Heart left ventricle (tissue), 16 donors: ENCODE results near the gene LCE3B. TPM values are rescaled to one million over a fixed set of nuclear protein-coding genes. Genes with fewer than 3 reads are reported as not detected.

ENCODE experiments used
- ATAC-seq, 4 donors: fragments of 200-7000 bp; cut with Tn5 transposase; one replicate each; pipeline ENCODE4 v1.9.1; 2020 to 2022; ENCODE audit warnings: moderate library complexity in 4 of 4, mild to moderate bottlenecking in 3 of 4, moderate number of reproducible peaks in 1 of 4
- DNase-seq, 5 donors: peaks; one replicate each; pipeline ENCODE4 v3.0.0-alpha.2; 2020
- H3K27ac ChIP-seq, 12 donors: fragments of 200-600 bp; sonication (generic) in 4 of 12; one replicate each; pipeline versions ENCODE4 v1.5.0 to v1.8.0; 2016 to 2022; ENCODE audit warnings: mild to moderate bottlenecking in 2 of 12
- H3K27me3 ChIP-seq, 9 donors: fragments of 200-600 bp; sonication (generic) in 2 of 9; one replicate each; pipeline versions ENCODE4 v1.5.1 to v1.8.0; 2016 to 2022; ENCODE audit warnings: mild to moderate bottlenecking in 3 of 9
- H3K36me3 ChIP-seq, 9 donors: fragments of 200-600 bp; sonication (generic) in 2 of 9; one replicate each; pipeline versions ENCODE4 v1.5.0 to v1.8.0; 2018 to 2022; ENCODE audit warnings: mild to moderate bottlenecking in 2 of 9
- H3K4me1 ChIP-seq, 12 donors: fragments of 200-600 bp; sonication (generic) in 4 of 12; one replicate each; pipeline versions ENCODE4 v1.5.0 to v1.8.0; 2016 to 2022; ENCODE audit warnings: mild to moderate bottlenecking in 3 of 12
- H3K4me3 ChIP-seq, 12 donors: fragments of 200-600 bp; sonication (generic) in 4 of 12; one replicate each; pipeline versions ENCODE4 v1.5.0 to v1.8.0; 2017 to 2022; ENCODE audit warnings: mild to moderate bottlenecking in 9 of 12, moderate library complexity in 4 of 12
- H3K9me3 ChIP-seq, 12 donors: fragments of 200-600 bp; sonication (generic) in 4 of 12; one replicate each; pipeline versions ENCODE4 v1.5.0 to v1.8.0; 2016 to 2022; ENCODE audit warnings: mild to moderate bottlenecking in 1 of 12
- POLR2A ChIP-seq, 2 donors: fragments of 450-650 bp; IDR thresholded peaks; one replicate each; pipeline ENCODE4 v1.6.1; 2017; ENCODE audit warnings: antibody characterized with exemption in 2 of 2, mild to moderate bottlenecking in 2 of 2, moderate library complexity in 2 of 2
- WGBS, 4 donors: extraction: QIAGEN DNeasy Blood & Tissue Kit in 2 of 4; methylation state at CpG; one replicate each; pipeline versions ENCODE4 v1.1.5 to v1.1.7; 2013 to 2018; 5-methylcytosine and 5-hydroxymethylcytosine counted together
- intact Hi-C, 10 donors: fragments of 100-400 bp; cut with DNase I; formaldehyde crosslinking; loops; one replicate each; pipeline versions ENCODE4 v1.11.1 to v1.14.2; 2022
- polyA plus RNA-seq, 2 donors: library from polyadenylated mRNA; stranded (reverse); fragments of 200-250 nt; gene quantifications; one replicate each; pipeline ENCODE4 v1.2.3, GENCODE V29; 2013
- total RNA-seq, 9 donors: library from RNA; depleted of rRNA in 2 of 9; stranded (reverse); fragments of >200 nt in 2 of 9; fragmentation: NEBNext Ultra II Directional in 3 of 9; extraction: Animal tissue kit (Norgen Biotek cat#: 25700) in 3 of 9; gene quantifications; one replicate each; pipeline versions ENCODE4 v1.1.0 to v1.2.4, GENCODE V29; 2016 to 2023
- TF ChIP-seq, protein P1 (sequence below), 12 donors: fragments of 200-600 bp; sonication (generic) in 4 of 12; IDR thresholded peaks; one replicate each; pipeline versions ENCODE4 v1.5.0 to v1.8.0; 2018 to 2022; ENCODE audit warnings: antibody characterized with exemption in 12 of 12, mild to moderate bottlenecking in 5 of 12
- donor health status: ischemic (EF 13 %, LVEDD 7.1; RV severe dilation, severe dysfunction).
- donor health status: healthy with polysubstance abuse.
- donor health status: DM: no; HTN: yes; CAD: no.
- donor health status: DM: no; HTN: no; CAD: no.
- donor health status: ischemic (EF 25% LVEDD 6.9; RV normal size, moderate dysfunction).
- donor health status: ischemic (EF 25% LVEDD 5.7; RV mildly dilated, moderate dysfunction).
- donor health status: healthy.
- donor health status: DM: yes; HTN: yes; CAD: no.
- donor health status: ischemic (EF 35%, LVEDD 5.7; RV mildly dilated, moderate dysfunction).
- donor health status: nonischemic (EF 11% LVEDD 7.7; RV severe dilation, severe dysfunction).
- donor health status: DM: yes; HTN: yes; CAD: no.
- donor health status: PGD.
- donor health status: ischemic (EF 29% LVEDD 5.4; RV normal size, mild dysfunction).
- donor health status: nonischemic (EF 23%, LVEDD 6.1; RV moderate dilation, normal function).

The LCE3B gene
- total and polyA plus RNA-seq, 11 donors: not detected

DNA sequence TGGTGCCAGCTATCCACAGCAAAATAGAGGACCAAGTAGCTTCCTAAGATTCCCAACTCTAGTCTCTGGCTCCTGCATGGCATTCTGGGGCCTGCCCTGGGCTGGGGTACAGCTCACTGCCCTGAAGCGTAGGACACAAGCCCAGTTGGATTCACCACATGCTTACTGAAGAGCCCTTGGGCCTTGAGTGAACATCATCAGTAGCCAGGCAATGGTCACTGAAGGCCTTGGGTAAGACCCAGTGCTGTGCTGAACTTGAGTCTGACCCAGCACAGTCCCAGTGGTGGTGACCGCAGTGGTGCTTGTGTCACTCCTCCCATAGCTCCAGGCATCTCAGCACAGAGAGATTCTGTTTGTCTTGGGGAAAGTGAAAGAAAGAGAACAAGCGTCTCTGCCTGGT is 17.0 kb downstream of the LCE3B start:
- no peak overlapping the region for H3K4me3 ChIP-seq
- H3K9me3 ChIP-seq: peaks cover 0 to 17% (median 0%) of the 10 kb centered on the region in 12 donors
- intact Hi-C loops: no loop called here

DNA sequence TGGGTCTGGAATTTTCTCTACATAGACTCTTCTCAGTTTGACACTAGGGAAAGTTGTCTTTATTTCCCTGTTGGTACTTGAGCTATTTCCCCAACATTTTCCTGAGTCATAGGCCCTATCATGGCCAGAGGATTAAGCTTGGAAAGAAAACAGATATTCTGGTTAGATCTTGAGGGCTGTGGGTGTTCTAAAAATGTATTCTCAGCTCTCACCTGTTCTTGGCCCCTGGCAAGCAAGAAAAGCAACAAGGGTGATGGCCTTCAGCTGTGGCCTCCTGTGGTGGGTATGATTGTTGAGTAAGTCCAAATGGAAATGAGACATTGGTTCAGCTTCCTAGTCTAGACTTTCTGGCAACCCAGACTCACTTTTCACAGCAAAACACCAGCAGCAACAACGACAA is 26.7 kb downstream of the LCE3B start:
- WGBS, 4 donors: 40 to 69% (median 64%) methylated on average over 1 of the region's 1 CpG
- no peak overlapping the region for H3K4me3 ChIP-seq
- no peaks in the 10 kb centered on the region for H3K27me3 ChIP-seq
- TF ChIP-seq, protein P1, sequence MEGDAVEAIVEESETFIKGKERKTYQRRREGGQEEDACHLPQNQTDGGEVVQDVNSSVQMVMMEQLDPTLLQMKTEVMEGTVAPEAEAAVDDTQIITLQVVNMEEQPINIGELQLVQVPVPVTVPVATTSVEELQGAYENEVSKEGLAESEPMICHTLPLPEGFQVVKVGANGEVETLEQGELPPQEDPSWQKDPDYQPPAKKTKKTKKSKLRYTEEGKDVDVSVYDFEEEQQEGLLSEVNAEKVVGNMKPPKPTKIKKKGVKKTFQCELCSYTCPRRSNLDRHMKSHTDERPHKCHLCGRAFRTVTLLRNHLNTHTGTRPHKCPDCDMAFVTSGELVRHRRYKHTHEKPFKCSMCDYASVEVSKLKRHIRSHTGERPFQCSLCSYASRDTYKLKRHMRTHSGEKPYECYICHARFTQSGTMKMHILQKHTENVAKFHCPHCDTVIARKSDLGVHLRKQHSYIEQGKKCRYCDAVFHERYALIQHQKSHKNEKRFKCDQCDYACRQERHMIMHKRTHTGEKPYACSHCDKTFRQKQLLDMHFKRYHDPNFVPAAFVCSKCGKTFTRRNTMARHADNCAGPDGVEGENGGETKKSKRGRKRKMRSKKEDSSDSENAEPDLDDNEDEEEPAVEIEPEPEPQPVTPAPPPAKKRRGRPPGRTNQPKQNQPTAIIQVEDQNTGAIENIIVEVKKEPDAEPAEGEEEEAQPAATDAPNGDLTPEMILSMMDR (IDR thresholded peaks at IDR 0.05): no peak
- TF ChIP-seq POLR2A (IDR thresholded peaks at IDR 0.05): no peak
- no peak for DNase-seq
- peaks cover 0 to 15% (median 3%) of the 10 kb centered on the region in 12 donors for H3K9me3 ChIP-seq
- ATAC-seq: no peak
- H3K27ac ChIP-seq: no peak overlapping the region
- no peaks in the 10 kb centered on the region for H3K36me3 ChIP-seq
- no peaks in the 10 kb centered on the region for H3K4me1 ChIP-seq
- intact Hi-C loops: no loop called here

More for the DNA sequence above, 17.0 kb downstream of the LCE3B start:
- no peak for DNase-seq
- Histone ChIP-seq H3K27me3 (no peaks in the 10 kb centered on the region), H3K36me3 (no peaks in the 10 kb centered on the region), H3K4me1 (no peaks in the 10 kb centered on the region), H3K27ac (no peak overlapping the region)
- no peak for ATAC-seq
- no peak for TF ChIP-seq POLR2A (IDR thresholded peaks at IDR 0.05)
- TF ChIP-seq, protein P1 (IDR thresholded peaks at IDR 0.05): no peak
- WGBS, 4 donors: 82 to 87% (median 85%) methylated on average over 3 of the region's 3 CpGs

DNA sequence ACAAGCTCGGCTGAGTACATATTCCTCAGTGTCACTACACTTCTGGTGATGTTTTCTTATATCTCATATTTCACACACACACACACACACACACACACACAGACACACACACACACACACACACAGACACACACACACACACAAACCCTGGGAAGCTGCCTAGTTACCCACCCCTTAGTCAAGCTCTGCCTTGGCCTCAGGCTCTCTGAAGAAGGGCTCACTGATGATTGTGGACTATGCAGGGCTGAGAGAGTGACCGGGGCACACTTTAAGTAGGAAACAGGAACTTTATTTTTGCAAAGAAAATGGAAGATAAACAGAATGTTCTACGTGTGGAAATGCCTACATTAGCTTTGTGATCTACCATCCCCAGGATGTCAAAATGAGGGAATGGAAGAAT is 30.3 kb downstream of the LCE3B start:
- intact Hi-C loops: no loop called here
- H3K9me3 ChIP-seq: peaks cover 0 to 6% (median 0%) of the 10 kb centered on the region in 12 donors
- no peak for ATAC-seq
- no peaks in the 10 kb centered on the region for H3K36me3 ChIP-seq
- no peak overlapping the region for H3K27ac ChIP-seq
- H3K4me3 ChIP-seq: no peak overlapping the region
- WGBS, 4 donors: 56 to 66% (median 61%) methylated on average over 3 of the region's 3 CpGs
- H3K4me1 ChIP-seq: no peaks in the 10 kb centered on the region
- H3K27me3 ChIP-seq: peaks cover 0 to 6% (median 0%) of the 10 kb centered on the region in 9 donors
- TF ChIP-seq POLR2A (IDR thresholded peaks at IDR 0.05): no peak
- TF ChIP-seq, protein P1 (IDR thresholded peaks at IDR 0.05): no peak
- no peak for DNase-seq

DNA sequence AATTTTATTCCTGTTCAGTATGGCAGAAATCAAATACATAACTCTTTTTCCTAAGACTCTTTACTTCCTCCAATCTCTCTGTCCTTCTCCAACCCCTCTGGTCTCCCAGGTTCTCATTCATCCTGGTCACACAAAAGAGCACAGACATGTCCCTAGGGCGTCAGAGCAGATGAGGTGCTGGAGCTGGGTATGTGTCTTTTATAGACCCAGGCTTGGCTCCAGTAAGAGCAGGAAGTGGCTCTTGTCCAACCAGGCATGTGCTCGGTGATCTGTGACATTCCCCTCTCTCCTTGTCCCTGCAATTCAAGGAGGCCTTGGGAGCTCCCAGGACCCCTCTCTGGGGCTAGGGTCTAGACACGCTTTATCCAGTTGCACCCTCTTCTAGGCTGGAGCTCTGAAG is 31.5 kb downstream of the LCE3B start:
- Histone ChIP-seq H3K4me1 (no peaks in the 10 kb centered on the region), H3K9me3 (no peaks in the 10 kb centered on the region), H3K4me3 (no peak overlapping the region), H3K27me3 (peaks cover 0 to 6% (median 0%) of the 10 kb centered on the region in 9 donors), H3K36me3 (no peaks in the 10 kb centered on the region), H3K27ac (no peak overlapping the region)
- ATAC-seq (no peak), DNase-seq (no peak)
- TF ChIP-seq, protein P1 (IDR thresholded peaks at IDR 0.05): no peak
- no peak for TF ChIP-seq POLR2A (IDR thresholded peaks at IDR 0.05)
- intact Hi-C loops: no loop called here
- WGBS, 4 donors: 34 to 46% (median 42%) methylated on average over 3 of the region's 3 CpGs
